Osteoblast (primary cell): ENCODE data around the gene POM121C. TPM values are rescaled to one million over a fixed set of nuclear protein-coding genes. Genes with fewer than 3 reads are reported as not detected.
"Not testable (repeated sequence)": the region's sequence is repeated elsewhere in the genome, so short reads cannot be mapped to it uniquely, and the experiment has no call there.

Experiments
- DNase-seq: peaks from one replicate; pipeline ENCODE4 v3.0.0; 2011; ENCODE audit warnings: low spot score, mixed read lengths; ENCODE audit not compliant: insufficient read length; ENCODE audit errors: missing footprints
- H2AFZ ChIP-seq: 2 replicates; pipeline ENCODE4 v1.6.0; 2011; ENCODE audit warnings: mild to moderate bottlenecking, low read length
- H3K27ac ChIP-seq: 2 replicates; pipeline ENCODE4 v1.5.1; 2011; ENCODE audit warnings: mild to moderate bottlenecking, low read depth, low read length, moderate library complexity
- H3K27me3 ChIP-seq: 2 replicates; pipeline ENCODE4 v1.6.0; 2012; ENCODE audit warnings: mild to moderate bottlenecking, control low read depth, inconsistent platforms, low read length, moderate library complexity; ENCODE audit not compliant: insufficient read depth
- H3K36me3 ChIP-seq: 2 replicates; pipeline ENCODE4 v1.5.1; 2011; ENCODE audit warnings: mild to moderate bottlenecking, low read length, control low read depth, moderate library complexity; ENCODE audit not compliant: insufficient read depth
- H3K4me1 ChIP-seq: 2 replicates; pipeline ENCODE4 v1.5.1; 2011; ENCODE audit warnings: mild to moderate bottlenecking, low read length, control low read depth, moderate library complexity; ENCODE audit not compliant: insufficient read depth
- H3K4me2 ChIP-seq: 2 replicates; pipeline ENCODE4 v1.6.0; 2011; ENCODE audit warnings: mild to moderate bottlenecking, low read length; ENCODE audit not compliant: insufficient read depth
- H3K4me3 ChIP-seq: fragments of 200-600 bp; sonication (generic); 3 replicates; pipeline ENCODE4 v1.5.1; 2012; ENCODE audit warnings: mild to moderate bottlenecking, low read length, inconsistent platforms; ENCODE audit not compliant: insufficient read depth
- H3K79me2 ChIP-seq: 2 replicates; pipeline ENCODE4 v1.6.0; 2012; ENCODE audit warnings: mild to moderate bottlenecking, low read length, control low read depth, inconsistent platforms; ENCODE audit not compliant: insufficient read depth
- H3K9me3 ChIP-seq: 2 replicates; pipeline ENCODE4 v1.5.1; 2011; ENCODE audit warnings: low read depth, low read length, control low read depth
- H4K20me1 ChIP-seq: 2 replicates; pipeline ENCODE4 v1.6.0; 2012; ENCODE audit warnings: mild to moderate bottlenecking, low read length, control low read depth; ENCODE audit not compliant: insufficient read depth
- total RNA-seq: library from RNA; depleted of rRNA; stranded (reverse); fragments of >200 nt; gene quantifications from 2 replicates; pipeline ENCODE4 v1.2.3, GENCODE V29; 2012

Gene POM121C
- total RNA-seq, 1 donor = 13.8 TPM

DNA sequence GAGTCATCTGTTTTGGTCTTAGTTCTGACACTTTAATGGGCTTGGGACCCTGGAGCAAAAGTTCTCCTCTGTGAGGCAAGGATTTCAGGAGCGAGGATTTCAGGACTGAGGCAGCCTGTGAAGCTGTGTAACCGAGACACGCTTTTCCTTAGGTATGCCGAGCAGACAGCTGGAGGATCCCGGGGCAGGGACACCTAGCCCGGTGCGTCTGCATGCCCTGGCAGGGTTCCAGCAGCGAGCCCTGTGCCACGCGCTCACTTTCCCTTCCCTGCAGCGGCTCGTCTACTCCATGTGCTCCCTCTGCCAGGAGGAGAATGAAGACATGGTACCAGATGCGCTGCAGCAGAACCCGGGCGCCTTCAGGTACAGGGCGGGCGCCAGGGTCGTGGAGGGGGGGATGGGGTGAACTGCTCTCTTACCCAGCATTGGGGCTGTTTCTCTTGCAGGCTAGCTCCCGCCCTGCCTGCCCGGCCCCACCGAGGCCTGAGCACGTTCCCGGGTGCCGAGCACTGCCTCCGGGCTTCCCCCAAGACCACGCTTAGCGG lies 70.2 kb downstream of the POM121C start:
- H2AFZ ChIP-seq, H3K27me3 ChIP-seq, H3K4me2 ChIP-seq, H4K20me1 ChIP-seq, H3K27ac ChIP-seq, H3K9me3 ChIP-seq, H3K4me1 ChIP-seq, H3K36me3 ChIP-seq, DNase-seq, H3K4me3 ChIP-seq: not testable (repeated sequence)
- H3K79me2 ChIP-seq = peaks cover 11% of the 10 kb centered on the region

- not testable (repeated sequence) for H3K27ac ChIP-seq, H3K4me2 ChIP-seq, H3K9me3 ChIP-seq, H3K4me3 ChIP-seq, H3K36me3 ChIP-seq, H2AFZ ChIP-seq, H4K20me1 ChIP-seq, H3K27me3 ChIP-seq, DNase-seq, H3K4me1 ChIP-seq, H3K79me2 ChIP-seq
Observed at GRCh38 chr7:75415428-75415817, 70.7 kb downstream of the POM121C start.

DNA sequence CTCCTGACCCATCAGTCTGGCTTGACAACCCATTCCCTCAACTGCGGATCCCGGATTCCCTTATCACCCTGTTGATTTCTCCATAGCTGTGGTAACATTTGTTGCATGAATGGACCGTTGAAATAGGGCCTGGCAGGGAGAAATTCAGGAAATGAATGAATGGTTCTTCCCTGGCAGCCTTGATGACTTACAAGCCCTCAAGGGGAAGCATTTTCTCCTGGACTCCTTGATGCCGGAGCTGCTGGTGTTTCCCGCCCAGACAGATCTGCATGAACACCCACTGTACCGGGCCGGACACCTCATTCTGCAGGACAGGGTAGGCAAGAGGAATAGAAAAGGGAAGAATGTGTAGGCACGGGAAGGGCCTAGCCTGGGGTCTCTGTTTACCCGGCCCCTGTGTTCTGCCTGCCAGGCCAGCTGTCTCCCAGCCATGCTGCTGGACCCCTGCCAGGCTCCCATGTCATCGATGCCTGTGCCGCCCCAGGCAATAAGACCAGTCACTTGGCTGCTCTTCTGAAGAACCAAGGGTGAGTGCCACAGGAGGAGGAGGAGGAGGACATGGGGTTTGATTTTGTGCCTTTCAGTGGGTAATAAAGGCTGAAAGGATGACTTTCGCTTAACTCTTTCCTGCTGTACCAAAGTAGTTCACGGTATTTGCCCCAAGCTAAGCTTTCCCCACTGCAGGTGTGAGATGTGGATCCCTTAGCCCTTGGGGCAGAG lies 71.2 kb downstream of the POM121C start:
- DNase-seq, H3K27ac ChIP-seq, H3K4me1 ChIP-seq: not testable (repeated sequence)

GRCh38 chr7:75414204-75414603 lies 71.9 kb downstream of the POM121C start:
- H3K79me2 ChIP-seq, H3K9me3 ChIP-seq, H3K27me3 ChIP-seq, H3K4me2 ChIP-seq, H3K36me3 ChIP-seq, H4K20me1 ChIP-seq, H2AFZ ChIP-seq, H3K4me3 ChIP-seq, H3K4me1 ChIP-seq, H3K27ac ChIP-seq, DNase-seq: not testable (repeated sequence)

More for the DNA sequence above, 71.2 kb downstream of the POM121C start:
- H4K20me1 ChIP-seq, H3K36me3 ChIP-seq, H3K9me3 ChIP-seq, H3K79me2 ChIP-seq, H3K4me2 ChIP-seq, H3K27me3 ChIP-seq, H3K4me3 ChIP-seq, H2AFZ ChIP-seq: not testable (repeated sequence)

- not testable (repeated sequence) for H3K9me3 ChIP-seq, H3K36me3 ChIP-seq, DNase-seq, H3K4me3 ChIP-seq, H3K27me3 ChIP-seq, H3K27ac ChIP-seq, H4K20me1 ChIP-seq, H3K4me2 ChIP-seq, H3K4me1 ChIP-seq, H3K79me2 ChIP-seq, H2AFZ ChIP-seq
Observed at GRCh38 chr7:75410823-75411173, 75.3 kb downstream of the POM121C start.

GRCh38 chr7:75409880-75410822 lies 75.9 kb downstream of the POM121C start:
- not testable (repeated sequence) for H3K4me1 ChIP-seq, H3K79me2 ChIP-seq, H3K4me2 ChIP-seq, H3K9me3 ChIP-seq, H3K27me3 ChIP-seq, H4K20me1 ChIP-seq, H3K27ac ChIP-seq, H3K36me3 ChIP-seq, DNase-seq, H3K4me3 ChIP-seq, H2AFZ ChIP-seq

- H3K27ac ChIP-seq, H3K79me2 ChIP-seq, DNase-seq, H3K36me3 ChIP-seq, H2AFZ ChIP-seq, H3K4me1 ChIP-seq, H4K20me1 ChIP-seq, H3K4me3 ChIP-seq, H3K4me2 ChIP-seq, H3K9me3 ChIP-seq, H3K27me3 ChIP-seq: not testable (repeated sequence)
Observed at GRCh38 chr7:75404663-75405062, 81.4 kb downstream of the POM121C start.

DNA sequence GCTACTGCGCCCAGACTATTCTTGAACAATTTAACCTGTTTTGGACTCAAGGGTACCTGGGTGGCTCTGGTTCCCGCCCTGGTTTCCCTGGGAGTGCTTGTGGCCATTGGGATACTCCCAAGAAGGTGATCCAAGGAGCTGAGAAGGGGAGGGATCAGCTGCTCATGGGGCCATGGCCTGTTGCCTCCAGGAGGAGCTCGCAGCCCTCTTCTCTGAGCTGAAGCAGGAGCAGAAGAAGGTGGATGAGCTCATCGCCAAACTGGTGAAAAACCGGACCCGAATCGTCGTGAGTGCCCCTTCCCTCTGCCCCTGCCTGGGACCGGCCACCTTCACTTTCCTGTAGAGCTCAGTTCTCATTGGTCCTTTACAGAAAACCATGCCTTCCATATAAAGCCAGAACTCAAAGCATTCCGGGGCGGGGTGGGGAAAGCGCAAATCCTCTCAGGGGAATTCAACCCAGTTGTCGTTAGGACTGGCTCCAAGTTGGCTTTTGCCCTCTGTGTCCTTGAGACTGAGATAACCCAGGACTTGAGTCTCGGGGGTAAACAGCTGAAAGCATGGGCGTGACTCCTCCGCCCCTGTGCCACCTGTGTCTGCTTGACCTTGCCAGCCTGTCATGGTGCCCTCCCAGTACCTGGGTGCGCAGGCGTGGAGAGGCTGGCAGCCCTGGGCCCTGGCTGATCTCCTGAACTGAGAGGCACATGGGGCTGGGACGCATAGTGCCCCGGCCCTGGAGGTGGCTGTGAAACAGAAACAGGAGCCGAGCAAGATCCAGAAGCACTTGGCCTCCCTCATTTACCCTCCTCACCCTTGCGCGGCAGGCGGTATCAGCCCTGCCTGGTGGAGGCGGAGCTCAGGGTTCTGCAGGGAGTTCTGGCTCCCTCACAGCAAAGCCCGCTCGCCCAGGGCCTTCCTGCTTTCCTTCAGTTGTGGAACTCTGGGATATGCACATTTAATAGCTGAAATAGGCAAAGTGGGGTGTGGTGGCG lies 82.3 kb downstream of the POM121C start:
- not testable (repeated sequence) for H3K9me3 ChIP-seq, H3K79me2 ChIP-seq, H3K4me3 ChIP-seq, H3K27me3 ChIP-seq, H3K4me1 ChIP-seq, DNase-seq, H2AFZ ChIP-seq, H3K36me3 ChIP-seq, H3K4me2 ChIP-seq, H3K27ac ChIP-seq, H4K20me1 ChIP-seq
